Smooth muscle cell (in vitro differentiated cells): ENCODE results near the gene SYDE1. TPM values are rescaled to one million over a fixed set of nuclear protein-coding genes. Genes with fewer than 3 reads are reported as not detected.

Source experiments
- DNase-seq: peaks from one replicate; lab custom pipeline; 2025; ENCODE audit not compliant: unreplicated experiment; lab: John Stamatoyannopoulos, UW
- H2AFZ ChIP-seq: fragments of 200-600 bp; sonication (generic); 2 replicates; pipeline ENCODE4 v1.6.0; 2016; ENCODE audit warnings: antibody characterized with exemption, low read depth, mild to moderate bottlenecking
- H3F3A ChIP-seq: fragments of 200-600 bp; sonication (generic); 2 replicates; pipeline ENCODE4 v1.6.0; 2017; ENCODE audit warnings: antibody characterized with exemption, low read depth
- H3K27ac ChIP-seq: fragments of 200-600 bp; sonication (generic); 2 replicates; pipeline ENCODE4 v1.5.1; 2016; ENCODE audit warnings: low read depth, mild to moderate bottlenecking
- H3K27me3 ChIP-seq: fragments of 200-600 bp; sonication (generic); 2 replicates; pipeline ENCODE4 v1.6.1; 2016; ENCODE audit warnings: low read depth, mild to moderate bottlenecking
- H3K36me3 ChIP-seq: fragments of 200-600 bp; sonication (generic); 2 replicates; pipeline ENCODE4 v1.5.1; 2016; ENCODE audit warnings: low read depth
- H3K4me1 ChIP-seq: fragments of 200-600 bp; sonication (generic); 2 replicates; pipeline ENCODE4 v1.5.1; 2016; ENCODE audit warnings: low read depth
- H3K4me2 ChIP-seq: fragments of 200-600 bp; sonication (generic); 2 replicates; pipeline ENCODE4 v1.6.0; 2016; ENCODE audit warnings: mild to moderate bottlenecking
- H3K4me3 ChIP-seq: fragments of 200-600 bp; sonication (generic); 2 replicates; pipeline ENCODE4 v1.5.1; 2016; ENCODE audit warnings: mild to moderate bottlenecking
- H3K79me2 ChIP-seq: fragments of 200-600 bp; sonication (generic); 2 replicates; pipeline ENCODE4 v1.6.0; 2016; ENCODE audit warnings: low read depth, mild to moderate bottlenecking
- H3K9ac ChIP-seq: fragments of 200-600 bp; sonication (generic); 2 replicates; pipeline ENCODE4 v1.6.0; 2016; ENCODE audit warnings: low read depth
- H3K9me3 ChIP-seq: fragments of 200-600 bp; sonication (generic); replicated peaks from 2 replicates; pipeline ENCODE4 v1.5.1; 2016; ENCODE audit warnings: low read depth
- H4K20me1 ChIP-seq: fragments of 200-600 bp; sonication (generic); 2 replicates; pipeline ENCODE4 v1.6.0; 2016; ENCODE audit warnings: low read depth
- WGBS: methylation state at CpG from one replicate; pipeline ENCODE4 v1.1.7; 2016; ENCODE audit warnings: low lambda C conversion rate; 5-methylcytosine and 5-hydroxymethylcytosine counted together
- polyA plus RNA-seq: library from polyadenylated mRNA; unstranded; fragments of >200 nt; fragmentation: Nextera tagmentation; extraction: Ambion mirVana; gene quantifications from 2 replicates; pipeline ENCODE4 v1.2.1, GENCODE V29; 2016
- total RNA-seq: library from RNA; depleted of rRNA; stranded (reverse); fragments of >200 nt; gene quantifications from 2 replicates; pipeline ENCODE4 v1.2.3, GENCODE V29; 2014
- TF ChIP-seq, protein P1 (sequence below): fragments of 200-600 bp; sonication (generic); IDR thresholded peaks from 2 replicates; pipeline ENCODE4 v1.5.1; 2017; ENCODE audit warnings: borderline replicate concordance, mild to moderate bottlenecking, antibody characterized with exemption; ENCODE audit not compliant: insufficient read depth, poor library complexity, severe bottlenecking

SYDE1 gene
- total and polyA plus RNA-seq, 2 experiments from 2014 or later, result 39.3 to 51.6 TPM

GRCh38 chr19:15128162-15128770 is 21.1 kb downstream of the SYDE1 start:
- H4K20me1 ChIP-seq, result no peaks in the 10 kb centered on the region
- no peaks in the 10 kb centered on the region for H3K9me3 ChIP-seq
- H2AFZ ChIP-seq, result no peak overlapping the region
- peaks cover 7% of the 10 kb centered on the region for H3K4me1 ChIP-seq
- H3K27ac ChIP-seq, result no peak overlapping the region
- no peak for DNase-seq
- H3K27me3 ChIP-seq, result no peaks in the 10 kb centered on the region
- H3F3A ChIP-seq, result no peaks in the 10 kb centered on the region
- H3K4me2 ChIP-seq, result no peak overlapping the region
- no peak overlapping the region for H3K4me3 ChIP-seq
- no peak overlapping the region for H3K9ac ChIP-seq
- TF ChIP-seq, protein P1, sequence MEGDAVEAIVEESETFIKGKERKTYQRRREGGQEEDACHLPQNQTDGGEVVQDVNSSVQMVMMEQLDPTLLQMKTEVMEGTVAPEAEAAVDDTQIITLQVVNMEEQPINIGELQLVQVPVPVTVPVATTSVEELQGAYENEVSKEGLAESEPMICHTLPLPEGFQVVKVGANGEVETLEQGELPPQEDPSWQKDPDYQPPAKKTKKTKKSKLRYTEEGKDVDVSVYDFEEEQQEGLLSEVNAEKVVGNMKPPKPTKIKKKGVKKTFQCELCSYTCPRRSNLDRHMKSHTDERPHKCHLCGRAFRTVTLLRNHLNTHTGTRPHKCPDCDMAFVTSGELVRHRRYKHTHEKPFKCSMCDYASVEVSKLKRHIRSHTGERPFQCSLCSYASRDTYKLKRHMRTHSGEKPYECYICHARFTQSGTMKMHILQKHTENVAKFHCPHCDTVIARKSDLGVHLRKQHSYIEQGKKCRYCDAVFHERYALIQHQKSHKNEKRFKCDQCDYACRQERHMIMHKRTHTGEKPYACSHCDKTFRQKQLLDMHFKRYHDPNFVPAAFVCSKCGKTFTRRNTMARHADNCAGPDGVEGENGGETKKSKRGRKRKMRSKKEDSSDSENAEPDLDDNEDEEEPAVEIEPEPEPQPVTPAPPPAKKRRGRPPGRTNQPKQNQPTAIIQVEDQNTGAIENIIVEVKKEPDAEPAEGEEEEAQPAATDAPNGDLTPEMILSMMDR, result no peak
- H3K79me2 ChIP-seq, result peaks cover 19% of the 10 kb centered on the region
- WGBS, result 77% methylated on average over 6 of the region's 6 CpGs
- no peaks in the 10 kb centered on the region for H3K36me3 ChIP-seq

DNA sequence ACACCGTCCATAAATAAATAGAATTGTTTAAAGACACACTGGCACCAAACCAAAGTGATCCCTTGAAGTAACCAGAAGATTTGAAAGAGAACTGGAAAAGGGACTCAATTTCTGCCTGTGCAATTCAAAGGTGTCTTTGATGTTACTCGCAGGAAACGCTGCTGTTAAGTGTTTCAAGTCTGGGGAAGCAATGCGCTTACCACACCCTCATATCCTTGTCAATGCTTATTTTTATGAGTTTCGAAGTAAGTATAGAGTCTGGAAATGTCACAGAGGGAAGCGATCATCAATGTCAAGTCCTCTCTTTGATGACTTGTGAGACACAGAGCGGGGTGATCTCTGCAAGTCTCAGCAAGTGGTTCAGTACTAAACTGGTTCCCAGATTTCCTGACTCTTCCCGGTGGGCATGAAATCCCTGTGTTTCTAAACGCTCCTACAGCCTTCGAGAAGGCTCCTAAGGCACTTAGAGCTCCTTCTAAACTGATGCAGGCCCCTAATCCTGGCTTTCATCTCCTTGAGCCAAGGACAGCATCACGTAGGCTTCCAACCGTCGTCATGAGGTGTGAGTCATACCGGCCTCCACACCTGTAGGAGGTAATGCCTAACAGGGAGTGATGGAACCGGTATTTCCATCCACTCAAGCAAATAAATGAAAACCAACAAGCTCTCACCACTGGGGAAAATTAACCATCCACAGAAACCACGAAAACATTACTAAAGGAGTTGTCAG is 22.8 kb downstream of the SYDE1 start:
- H3K4me1 ChIP-seq, result peaks cover 7% of the 10 kb centered on the region
- H3K36me3 ChIP-seq, result no peaks in the 10 kb centered on the region
- H3K27ac ChIP-seq, result peak overlapping the region; percentile 88
- H3K9ac ChIP-seq, result no peak overlapping the region
- H2AFZ ChIP-seq, result no peak overlapping the region
- 56% methylated on average over 16 of the region's 16 CpGs for WGBS
- TF ChIP-seq, protein P1, result no peak
- no peak overlapping the region for H3K4me3 ChIP-seq
- H3K4me2 ChIP-seq, result no peak overlapping the region
- no peaks in the 10 kb centered on the region for H3F3A ChIP-seq
- H3K27me3 ChIP-seq, result no peaks in the 10 kb centered on the region
- H4K20me1 ChIP-seq, result no peaks in the 10 kb centered on the region
- DNase-seq, result no peak
- peaks cover 2% of the 10 kb centered on the region for H3K79me2 ChIP-seq
- no peaks in the 10 kb centered on the region for H3K9me3 ChIP-seq

DNA sequence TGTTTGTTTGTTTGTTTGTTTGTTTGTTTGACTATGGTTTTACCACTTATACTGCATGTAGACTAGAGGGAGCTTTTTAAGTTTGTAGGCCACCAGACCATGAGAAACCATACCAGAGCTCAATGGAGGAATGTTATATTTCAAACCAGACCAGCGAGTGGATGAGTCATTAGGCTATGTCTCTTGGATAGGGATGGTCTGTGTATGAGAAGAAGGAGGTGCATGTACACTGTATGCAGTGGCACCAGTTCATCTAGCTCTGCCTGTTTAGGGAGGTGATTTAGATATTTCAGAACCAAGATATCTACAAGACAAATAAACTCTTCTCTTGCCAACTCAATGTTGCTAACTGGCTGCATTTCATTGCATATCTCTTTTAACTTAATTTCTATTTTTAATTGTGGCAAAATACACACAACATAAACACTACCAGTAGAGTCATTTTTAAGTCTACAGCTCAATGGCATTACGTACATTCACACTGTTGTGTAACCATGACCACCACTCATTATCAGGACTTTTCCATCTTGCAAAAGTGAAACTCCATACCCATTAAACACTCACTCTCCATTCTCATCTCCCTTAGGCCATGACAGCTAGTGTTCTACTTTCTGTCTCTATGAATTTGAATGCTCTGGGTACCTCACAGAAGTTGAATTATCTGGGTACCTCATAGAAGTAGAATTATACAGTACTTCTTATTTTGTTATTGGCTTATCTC is 29.2 kb downstream of the SYDE1 start:
- peak overlapping the region; percentile 81 for H3K9ac ChIP-seq
- no peak overlapping the region for H3K4me3 ChIP-seq
- peak overlapping the region; percentile 94 for H3K27ac ChIP-seq
- peaks cover 10% of the 10 kb centered on the region for H3F3A ChIP-seq
- no peaks in the 10 kb centered on the region for H3K27me3 ChIP-seq
- H3K36me3 ChIP-seq, result no peaks in the 10 kb centered on the region
- no peaks in the 10 kb centered on the region for H4K20me1 ChIP-seq
- WGBS, result 17% methylated on average over 2 of the region's 2 CpGs
- TF ChIP-seq, protein P1, result no peak
- peaks cover 5% of the 10 kb centered on the region for H3K9me3 ChIP-seq
- no peaks in the 10 kb centered on the region for H3K79me2 ChIP-seq
- peaks cover 5% of the 10 kb centered on the region for H3K4me1 ChIP-seq
- H3K4me2 ChIP-seq, result peak overlapping the region; percentile 56
- no peak for DNase-seq
- H2AFZ ChIP-seq, result no peak overlapping the region
